HG03442 (cell line): ENCODE results near the gene AOX1.

ENCODE experiments used
- ATAC-seq: cut with Tn5 transposase; IDR thresholded peaks from one replicate; pipeline ENCODE4 v1.9.1; 2021; ENCODE audit warnings: mild to moderate bottlenecking, moderate library complexity; ENCODE audit not compliant: unreplicated experiment

AOX1 gene

GRCh38 chr2:200600549-200601225 lies 14.9 kb downstream of the AOX1 start:
- no peak for ATAC-seq

- no peak for ATAC-seq
Observed at GRCh38 chr2:200602584-200602983, 16.8 kb downstream of the AOX1 start.

GRCh38 chr2:200603972-200604371 lies 18.2 kb downstream of the AOX1 start:
- no peak for ATAC-seq

- ATAC-seq = no peak
Observed at GRCh38 chr2:200604571-200605255, 18.9 kb downstream of the AOX1 start.

GRCh38 chr2:200608341-200609027 lies 22.7 kb downstream of the AOX1 start:
- no peak for ATAC-seq

GRCh38 chr2:200609028-200609614 lies 23.3 kb downstream of the AOX1 start:
- no peak for ATAC-seq

GRCh38 chr2:200610217-200610616 lies 24.4 kb downstream of the AOX1 start:
- ATAC-seq = peak; percentile 77

- ATAC-seq = no peak
Observed at GRCh38 chr2:200613692-200614091, 27.9 kb downstream of the AOX1 start.

- no peak for ATAC-seq
Observed at GRCh38 chr2:200614249-200614648, 28.4 kb downstream of the AOX1 start.

GRCh38 chr2:200615247-200615646 lies 29.4 kb downstream of the AOX1 start:
- peak; percentile 57 for ATAC-seq

GRCh38 chr2:200616193-200616592 lies 30.4 kb downstream of the AOX1 start:
- ATAC-seq = no peak

GRCh38 chr2:200616656-200617055 lies 30.8 kb downstream of the AOX1 start:
- ATAC-seq = no peak

GRCh38 chr2:200617156-200618053 lies 31.6 kb downstream of the AOX1 start:
- no peak for ATAC-seq

GRCh38 chr2:200618054-200618419 lies 32.2 kb downstream of the AOX1 start:
- no peak for ATAC-seq

- ATAC-seq = no peak
Observed at GRCh38 chr2:200618590-200619021, 32.8 kb downstream of the AOX1 start.

GRCh38 chr2:200619279-200619678 lies 33.5 kb downstream of the AOX1 start:
- no peak for ATAC-seq

GRCh38 chr2:200620606-200621390 lies 35.0 kb downstream of the AOX1 start:
- no peak for ATAC-seq

GRCh38 chr2:200622106-200622505 lies 36.3 kb downstream of the AOX1 start:
- ATAC-seq = no peak

- ATAC-seq = no peak
Observed at GRCh38 chr2:200624026-200624425, 38.2 kb downstream of the AOX1 start.

- ATAC-seq = no peak
Observed at GRCh38 chr2:200624658-200625057, 38.8 kb downstream of the AOX1 start.
